SKM-1 treated with dmso at 0.1 percent for 144 hours (cell line): ENCODE results near the gene MAP4.

ENCODE experiments used
- DNase-seq: peaks from one replicate; lab custom pipeline; 2025; ENCODE audit not compliant: unreplicated experiment; lab: John Stamatoyannopoulos, UW

MAP4 gene

DNA sequence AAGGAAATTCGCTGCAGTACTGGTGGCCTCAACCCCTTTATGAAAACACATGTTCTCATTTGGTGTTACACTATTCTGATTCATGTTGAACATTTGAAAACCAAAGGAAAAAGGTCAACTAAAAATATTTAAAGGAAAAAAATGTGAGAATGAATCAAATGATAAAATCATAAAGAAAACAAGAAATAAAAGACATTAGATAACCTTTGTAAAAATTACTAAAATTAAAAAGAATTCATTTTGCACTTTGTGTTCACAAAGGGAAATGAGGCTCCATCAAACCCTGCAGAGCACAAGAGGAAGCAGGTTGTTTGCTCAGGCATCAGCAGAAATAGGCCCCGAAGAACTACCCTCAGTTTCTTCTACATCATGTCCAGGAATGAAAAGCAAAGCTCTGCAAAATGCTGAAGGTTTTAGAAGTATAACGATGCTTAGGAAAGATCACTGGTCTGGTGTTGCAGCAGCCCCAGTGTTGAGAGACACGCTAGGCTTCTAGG lies 41.2 kb downstream of the MAP4 start:
- no peak for DNase-seq

GRCh38 chr3:47971081-47971480 lies 45.1 kb downstream of the MAP4 start:
- DNase-seq: no peak

GRCh38 chr3:47964740-47965139 lies 51.5 kb downstream of the MAP4 start:
- no peak for DNase-seq

DNA sequence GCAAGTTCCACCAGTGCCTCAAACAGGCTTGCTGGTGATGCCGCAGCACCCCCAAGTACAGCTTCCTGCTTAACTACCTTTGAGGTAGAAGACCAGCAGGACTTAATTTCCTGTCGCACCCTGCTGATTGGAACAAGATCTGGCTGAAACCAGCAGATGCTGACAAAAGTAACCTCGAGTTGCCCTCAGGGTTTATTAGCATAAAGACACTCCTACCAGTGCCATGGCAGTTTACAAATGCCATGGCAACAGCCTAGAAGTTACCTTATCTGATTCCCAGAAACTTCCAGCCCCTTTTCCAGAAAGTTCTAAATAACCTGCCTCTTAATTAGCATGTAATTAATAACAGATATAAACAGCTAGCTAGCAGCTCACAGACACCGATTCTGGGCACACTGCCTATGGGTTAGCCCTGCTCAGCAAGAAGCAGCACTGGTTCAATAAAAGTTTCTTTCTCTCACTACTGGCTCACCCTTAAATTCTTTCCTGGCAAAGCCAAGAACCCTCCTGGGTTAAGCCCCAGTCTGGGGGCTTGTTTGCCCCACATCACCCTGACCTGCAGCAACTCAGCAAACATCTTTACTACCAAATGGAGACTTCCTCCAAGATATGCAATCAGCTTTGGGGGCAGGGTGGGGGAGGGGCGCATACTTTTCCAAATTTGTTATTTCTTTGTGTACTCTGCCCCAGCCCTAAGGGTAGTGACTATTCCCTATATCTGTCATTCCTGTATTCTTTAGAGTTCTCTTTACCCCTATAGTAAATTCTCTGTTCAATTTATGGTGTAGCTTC lies 54.2 kb downstream of the MAP4 start:
- DNase-seq: no peak

- no peak for DNase-seq
Observed at GRCh38 chr3:47961036-47961435, 55.2 kb downstream of the MAP4 start.

- no peak for DNase-seq
Observed at GRCh38 chr3:47956521-47956920, 59.7 kb downstream of the MAP4 start.

- DNase-seq: no peak
Observed at GRCh38 chr3:47954567-47954966, 61.6 kb downstream of the MAP4 start.

- no peak for DNase-seq
Observed at GRCh38 chr3:47950453-47951169, 65.6 kb downstream of the MAP4 start.

DNA sequence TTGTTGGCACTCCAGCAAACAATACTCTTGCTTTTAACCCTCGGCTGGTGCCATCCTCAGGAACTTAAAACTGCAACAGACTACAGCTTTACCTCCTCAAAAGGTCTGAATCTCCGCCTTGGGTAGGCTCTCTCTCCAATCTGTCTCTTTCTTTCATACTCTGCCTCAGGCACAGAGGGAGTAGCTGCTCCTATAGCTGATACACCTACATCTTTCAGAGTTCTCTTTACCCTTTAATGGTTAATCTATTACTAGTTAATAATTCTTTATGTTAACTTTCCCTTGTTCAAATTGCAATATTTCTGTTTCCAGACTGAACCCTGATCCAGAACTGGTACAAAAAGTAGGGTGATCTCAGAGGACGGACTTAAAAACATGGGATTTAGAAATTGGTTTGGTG lies 66.2 kb downstream of the MAP4 start:
- no peak for DNase-seq

DNA sequence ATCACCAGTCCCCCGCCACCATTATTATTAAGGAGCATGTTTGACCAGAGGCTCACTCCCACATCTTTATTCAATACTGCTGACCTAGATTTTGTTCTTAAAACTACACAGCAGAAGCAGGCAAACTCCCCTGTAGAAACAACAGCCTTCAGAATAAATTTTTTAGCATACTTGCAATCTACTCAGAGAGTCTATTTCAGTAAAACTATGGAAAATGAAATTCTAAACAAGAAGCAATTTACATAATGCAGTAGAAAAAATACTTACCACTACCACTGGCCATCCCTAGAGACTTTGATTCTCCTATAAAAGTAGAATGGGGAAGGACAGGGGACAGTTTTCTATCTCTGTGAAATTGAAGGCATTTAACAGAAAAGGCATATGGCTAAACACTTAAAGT lies 76.0 kb downstream of the MAP4 start:
- DNase-seq: no peak

GRCh38 chr3:47932421-47932820 lies 83.8 kb downstream of the MAP4 start:
- DNase-seq: no peak

DNA sequence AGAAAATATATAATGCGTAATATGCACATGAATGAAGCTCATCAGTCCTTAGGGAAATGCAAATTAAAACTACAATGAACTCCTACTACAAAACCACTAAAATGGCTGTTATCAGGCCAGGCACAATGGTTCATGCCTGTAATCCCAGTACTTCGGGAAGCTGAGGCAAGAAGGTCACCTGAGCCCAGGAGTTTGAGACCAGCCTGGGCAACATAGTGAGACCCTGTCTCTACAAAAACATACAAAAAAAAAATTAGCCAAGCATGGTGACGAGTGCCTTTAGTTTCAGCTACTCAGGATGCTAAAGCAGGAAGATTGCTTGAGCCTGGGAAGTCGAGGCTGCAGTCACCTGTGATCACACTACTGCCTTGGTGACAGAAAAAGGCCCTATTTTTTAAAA lies 85.2 kb downstream of the MAP4 start:
- DNase-seq: no peak

- DNase-seq: no peak
Observed at GRCh38 chr3:47916696-47917095, 99.5 kb downstream of the MAP4 start.

GRCh38 chr3:47916201-47916600 lies 100.0 kb downstream of the MAP4 start:
- DNase-seq: no peak

DNA sequence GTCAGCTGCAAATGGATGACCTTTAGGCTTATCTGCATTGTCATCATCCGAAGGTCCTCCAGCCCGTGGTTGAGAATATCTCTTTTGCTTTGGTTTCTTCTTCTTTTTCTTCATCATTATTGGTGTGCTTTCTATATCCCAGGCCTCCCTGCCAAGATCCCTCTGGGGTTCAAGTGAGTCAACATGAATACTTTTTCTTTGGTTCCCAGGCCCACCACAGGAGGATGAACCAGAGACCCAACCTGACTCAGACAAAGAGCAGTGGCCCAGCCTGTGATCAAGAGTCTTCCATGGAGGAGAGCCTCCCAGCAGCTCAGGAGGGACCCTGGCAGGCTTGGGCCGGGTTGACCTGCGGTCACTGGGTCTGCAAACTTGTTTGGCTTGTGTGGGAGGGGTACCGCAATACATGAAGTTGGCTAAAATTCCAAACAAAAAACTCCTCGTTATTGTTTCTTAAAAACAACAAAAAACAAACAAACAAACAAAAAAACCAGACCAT lies 104.2 kb downstream of the MAP4 start:
- no peak for DNase-seq

- no peak for DNase-seq
Observed at GRCh38 chr3:47910777-47911440, 105.3 kb downstream of the MAP4 start.

GRCh38 chr3:47910233-47910632 lies 106.0 kb downstream of the MAP4 start:
- DNase-seq: no peak

GRCh38 chr3:47909607-47910006 lies 106.6 kb downstream of the MAP4 start:
- no peak for DNase-seq

GRCh38 chr3:47908744-47909143 lies 107.5 kb downstream of the MAP4 start:
- DNase-seq: no peak

GRCh38 chr3:47907784-47908183 lies 108.4 kb downstream of the MAP4 start:
- DNase-seq: no peak

- DNase-seq: no peak
Observed at GRCh38 chr3:47902746-47903145, 113.5 kb downstream of the MAP4 start.
